Duodenal mucosa (tissue), 2 donors: Measurements from ENCODE around the gene ZNF362.

Experiments
- H3K27ac ChIP-seq: one replicate; pipeline ENCODE4 v1.7.0; 2013; ENCODE audit warnings: low read depth, low read length
- H3K27me3 ChIP-seq, 2 donors: one replicate each; pipeline ENCODE4 v1.7.0; 2013; ENCODE audit warnings: low read length in 2 of 2, control low read depth in 1 of 2; ENCODE audit not compliant: insufficient read depth in 2 of 2, control insufficient read depth in 1 of 2
- H3K36me3 ChIP-seq, 2 donors: one replicate each; pipeline ENCODE4 v1.7.0; 2013; ENCODE audit warnings: low read length in 2 of 2, control low read depth in 1 of 2; ENCODE audit not compliant: insufficient read depth in 2 of 2, control insufficient read depth in 1 of 2
- H3K4me1 ChIP-seq, 2 donors: one replicate each; pipeline ENCODE4 v1.7.0; 2013; ENCODE audit warnings: low read length in 2 of 2, control low read depth in 1 of 2; ENCODE audit not compliant: insufficient read depth in 2 of 2, control insufficient read depth in 1 of 2
- H3K4me3 ChIP-seq, 2 donors: one replicate each; pipeline ENCODE4 v1.7.0; 2013; ENCODE audit warnings: low read length in 2 of 2, low read depth in 1 of 2
- H3K9ac ChIP-seq, 2 donors: one replicate each; pipeline ENCODE4 v1.7.0; 2013; ENCODE audit warnings: low read length in 2 of 2, low read depth in 1 of 2
- H3K9me3 ChIP-seq, 2 donors: one replicate each; pipeline ENCODE4 v1.7.0; 2013; ENCODE audit warnings: low read length in 2 of 2, control low read depth in 1 of 2; ENCODE audit not compliant: control insufficient read depth in 1 of 2

The ZNF362 gene

DNA sequence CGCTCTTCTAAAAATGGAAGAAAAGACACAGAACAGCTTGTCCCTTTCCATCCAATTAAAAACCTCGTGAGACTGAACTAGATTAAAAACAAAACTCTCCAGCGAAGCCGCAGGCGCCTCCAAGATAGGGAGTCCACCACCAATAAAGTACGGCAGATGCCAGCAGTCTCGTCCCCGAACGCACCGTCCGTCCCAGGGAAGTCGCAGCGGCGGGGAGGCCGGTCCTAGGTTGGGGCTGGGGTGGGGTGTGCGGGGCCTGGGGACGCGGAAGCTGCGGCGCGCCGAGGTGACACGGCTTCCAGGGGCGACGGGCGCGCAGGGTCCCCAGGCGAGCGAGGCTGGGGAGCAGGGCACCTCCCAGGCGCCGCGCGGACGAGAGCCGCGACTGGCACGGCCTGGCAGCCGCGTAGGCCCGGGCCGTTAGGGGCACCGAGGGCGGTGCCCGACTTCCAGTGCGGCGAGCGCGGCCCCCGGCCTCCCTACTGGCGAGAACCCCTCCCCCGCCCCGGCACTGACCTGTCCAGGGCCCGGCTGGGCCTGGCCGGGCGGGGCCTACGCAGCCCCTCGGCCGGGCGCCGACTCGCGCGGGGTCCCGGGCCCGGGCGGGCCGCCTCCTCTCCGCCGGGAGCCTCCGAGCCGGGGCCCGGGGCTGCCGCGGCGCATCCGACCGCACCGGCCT is 92.9 kb downstream of the ZNF362 start:
- Histone ChIP-seq H3K27me3 (no peaks in the 10 kb centered on the region), H3K4me1 (peaks cover 32 to 40% of the 10 kb centered on the region in 2 donors), H3K4me3 (peak overlapping the region; percentile 63 to 77), H3K9ac (peak overlapping the region; percentile 38 to 71), H3K9me3 (no peaks in the 10 kb centered on the region), H3K27ac (peak overlapping the region; percentile 91), H3K36me3 (peaks cover under 1 to 3% of the 10 kb centered on the region in 2 donors)

DNA sequence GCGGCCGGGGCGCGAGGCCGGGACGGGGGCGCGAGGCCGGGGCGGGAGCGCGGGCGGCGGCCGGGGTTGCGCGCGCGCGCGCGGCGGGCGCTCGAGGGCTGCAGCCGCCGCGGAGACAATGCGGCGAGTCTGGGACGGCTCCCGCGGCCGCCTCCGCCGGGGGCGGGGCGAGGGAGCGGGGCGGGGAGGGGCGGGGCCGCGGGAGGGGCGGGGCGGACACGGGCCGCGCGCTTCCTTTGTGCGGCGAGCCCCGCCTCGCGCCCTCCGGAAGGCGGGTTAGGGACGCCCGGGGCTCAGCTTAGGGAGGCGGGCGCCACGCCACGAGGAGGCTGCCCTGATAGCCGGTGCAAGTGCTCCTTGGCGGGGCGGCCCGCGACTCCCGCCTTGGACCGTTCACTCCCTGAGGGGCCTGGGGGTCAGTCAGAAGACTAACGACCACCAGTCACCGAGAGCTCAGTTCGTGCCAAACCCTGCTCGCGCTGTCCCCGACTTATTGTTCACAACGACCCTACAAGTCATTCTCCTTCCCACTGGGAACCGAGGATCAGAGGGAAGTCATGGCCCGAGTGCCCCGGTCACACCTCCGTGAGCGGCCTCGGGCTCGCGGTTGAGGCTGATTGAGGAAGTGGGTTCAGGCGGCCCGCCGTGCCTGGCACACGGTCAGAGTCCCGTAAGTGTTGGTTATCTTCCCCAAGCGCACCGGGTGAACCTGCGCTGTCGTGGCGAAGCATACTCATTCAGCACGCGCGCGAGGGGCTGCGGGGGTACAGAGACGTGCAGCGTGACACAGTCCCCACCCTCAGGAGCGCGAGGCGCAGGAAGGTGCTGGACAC is 93.7 kb downstream of the ZNF362 start:
- peak overlapping the region; percentile 63 to 88 for H3K9ac ChIP-seq
- H3K27me3 ChIP-seq, result no peaks in the 10 kb centered on the region
- H3K9me3 ChIP-seq, result no peaks in the 10 kb centered on the region
- H3K4me3 ChIP-seq, result peak overlapping the region; percentile 77 to 86
- peaks cover 3 to 7% of the 10 kb centered on the region in 2 donors for H3K36me3 ChIP-seq
- peaks cover 32 to 40% of the 10 kb centered on the region in 2 donors for H3K4me1 ChIP-seq
- H3K27ac ChIP-seq, result peak overlapping the region; percentile 83
